ENCODE data around the gene SAP30.

Gene SAP30, protein sequence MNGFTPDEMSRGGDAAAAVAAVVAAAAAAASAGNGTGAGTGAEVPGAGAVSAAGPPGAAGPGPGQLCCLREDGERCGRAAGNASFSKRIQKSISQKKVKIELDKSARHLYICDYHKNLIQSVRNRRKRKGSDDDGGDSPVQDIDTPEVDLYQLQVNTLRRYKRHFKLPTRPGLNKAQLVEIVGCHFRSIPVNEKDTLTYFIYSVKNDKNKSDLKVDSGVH

GRCh38 chr4:173370477-173371291, at the start of gene SAP30:
TSS of gene SAP30 (plus strand) at chr4:173370954. CDS start at chr4:173371183, 229 bp downstream.
- DNase-seq, result peak; percentile 97

DNA sequence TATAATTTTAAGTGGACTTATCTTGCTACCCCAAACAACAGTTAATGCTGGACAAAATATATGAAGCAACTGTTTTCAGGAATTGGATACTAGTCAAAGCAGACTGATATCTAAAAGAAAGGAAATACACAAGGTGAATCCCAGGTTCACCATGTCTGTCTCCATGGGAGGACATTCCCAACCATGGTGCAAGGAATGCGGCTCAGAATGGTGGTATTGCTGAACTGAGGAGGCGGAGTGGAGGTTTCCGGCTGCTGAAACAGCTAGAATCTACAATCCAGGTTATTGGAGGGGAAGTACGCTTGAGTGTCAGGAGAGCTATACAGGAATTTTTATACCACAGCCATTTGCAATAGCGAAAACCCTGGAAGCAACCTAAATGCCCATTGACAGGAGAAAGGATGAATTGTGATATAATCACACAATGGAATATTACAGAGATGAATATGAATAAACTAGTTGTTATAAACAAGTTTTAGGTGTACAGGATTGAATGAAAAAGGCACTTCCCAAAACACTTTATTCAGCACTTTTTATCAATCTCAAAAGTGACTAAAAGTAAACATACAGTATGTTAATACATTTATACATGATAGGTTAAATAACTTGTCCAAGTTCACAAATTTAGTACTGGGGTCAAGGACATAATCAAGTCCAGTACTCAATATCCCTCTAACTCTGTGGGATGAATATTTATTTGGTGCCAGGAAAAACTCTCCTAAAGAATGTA, 45.6 kb upstream of the SAP30 start:
- DNase-seq, result no peak

DNA sequence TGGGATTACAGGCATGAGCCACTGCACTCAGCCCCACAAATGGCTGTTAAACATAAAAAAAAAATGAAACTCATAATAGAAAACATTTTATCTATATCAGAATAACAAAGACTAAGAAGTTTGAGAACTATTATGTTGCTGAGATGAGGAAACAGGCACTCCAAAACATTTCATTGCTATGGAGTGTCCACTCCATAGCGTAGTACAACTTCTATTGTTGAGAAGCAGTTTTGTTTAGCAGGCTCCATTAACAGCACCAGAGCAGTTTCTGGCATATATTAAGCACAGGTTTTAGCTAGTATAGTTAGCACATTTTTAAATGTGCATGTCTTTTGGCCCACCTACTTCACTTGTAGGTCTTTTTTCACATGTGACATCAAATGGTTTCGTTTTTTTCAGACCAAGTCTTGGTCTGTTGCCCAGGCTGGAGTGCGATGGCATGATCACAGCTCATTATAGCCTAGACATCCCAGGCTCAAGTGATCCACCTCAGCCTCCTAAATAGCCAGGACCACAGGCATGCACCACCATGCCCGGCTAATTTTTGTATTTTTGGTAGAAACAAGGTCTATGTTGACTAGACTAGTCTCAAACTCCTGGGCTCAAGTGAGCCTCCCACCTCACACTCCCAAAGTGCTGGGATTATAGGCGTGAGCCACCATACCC, 42.4 kb upstream of the SAP30 start:
- no peak for DNase-seq

DNA sequence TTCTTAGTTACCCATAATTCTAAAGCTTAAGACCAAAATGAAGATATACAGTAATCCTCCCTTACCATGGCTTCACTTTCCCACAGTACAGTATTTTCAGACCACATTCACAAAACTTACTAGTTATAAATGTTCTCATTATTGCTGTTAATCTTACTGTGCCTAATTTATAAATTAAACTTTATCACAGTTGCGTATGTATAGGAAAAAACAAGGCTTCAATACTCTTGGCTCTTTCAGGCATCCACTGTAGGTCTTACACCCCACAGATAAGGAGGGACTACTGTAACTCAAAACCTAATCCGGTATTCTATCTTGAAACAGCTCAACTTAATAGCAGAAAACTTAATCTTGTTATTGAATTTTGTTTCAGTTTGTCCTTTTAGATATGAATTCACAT, 40.2 kb upstream of the SAP30 start:
- no peak for DNase-seq

GRCh38 chr4:173332021-173332487, 38.7 kb upstream of the SAP30 start:
- DNase-seq, result no peak

- DNase-seq, result no peak
Measured at GRCh38 chr4:173332963-173333657, 37.6 kb upstream of the SAP30 start.

DNA sequence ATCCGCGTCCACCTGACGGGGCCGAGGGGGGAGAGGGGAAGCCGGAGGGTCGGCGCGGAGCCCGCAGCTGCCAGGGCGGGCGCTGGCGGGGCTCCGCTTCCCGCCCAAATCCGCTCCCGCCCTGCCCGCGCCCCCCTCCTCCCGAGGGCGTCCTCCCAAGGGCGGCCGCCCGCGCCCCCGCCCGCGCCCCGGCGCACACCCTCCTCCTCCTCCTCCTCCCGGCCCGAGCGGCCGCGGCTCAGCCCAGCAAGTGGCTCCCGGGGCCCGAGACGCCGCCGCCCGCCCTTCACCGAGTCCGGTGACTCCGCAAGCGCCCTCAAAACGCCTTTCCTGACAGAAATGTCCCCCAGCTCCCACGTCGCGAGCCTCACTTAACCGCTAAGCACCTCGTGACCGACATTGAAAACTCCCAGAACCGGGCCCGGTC, 37.1 kb upstream of the SAP30 start:
- peak; percentile 36 for DNase-seq

GRCh38 chr4:173334085-173334890, 36.5 kb upstream of the SAP30 start, which contains the start of gene HMGB2:
TSS of gene HMGB2 (minus strand) at chr4:173334358. CDS start at chr4:173333649, 709 bp downstream.
- peak; percentile 100 for DNase-seq

DNA sequence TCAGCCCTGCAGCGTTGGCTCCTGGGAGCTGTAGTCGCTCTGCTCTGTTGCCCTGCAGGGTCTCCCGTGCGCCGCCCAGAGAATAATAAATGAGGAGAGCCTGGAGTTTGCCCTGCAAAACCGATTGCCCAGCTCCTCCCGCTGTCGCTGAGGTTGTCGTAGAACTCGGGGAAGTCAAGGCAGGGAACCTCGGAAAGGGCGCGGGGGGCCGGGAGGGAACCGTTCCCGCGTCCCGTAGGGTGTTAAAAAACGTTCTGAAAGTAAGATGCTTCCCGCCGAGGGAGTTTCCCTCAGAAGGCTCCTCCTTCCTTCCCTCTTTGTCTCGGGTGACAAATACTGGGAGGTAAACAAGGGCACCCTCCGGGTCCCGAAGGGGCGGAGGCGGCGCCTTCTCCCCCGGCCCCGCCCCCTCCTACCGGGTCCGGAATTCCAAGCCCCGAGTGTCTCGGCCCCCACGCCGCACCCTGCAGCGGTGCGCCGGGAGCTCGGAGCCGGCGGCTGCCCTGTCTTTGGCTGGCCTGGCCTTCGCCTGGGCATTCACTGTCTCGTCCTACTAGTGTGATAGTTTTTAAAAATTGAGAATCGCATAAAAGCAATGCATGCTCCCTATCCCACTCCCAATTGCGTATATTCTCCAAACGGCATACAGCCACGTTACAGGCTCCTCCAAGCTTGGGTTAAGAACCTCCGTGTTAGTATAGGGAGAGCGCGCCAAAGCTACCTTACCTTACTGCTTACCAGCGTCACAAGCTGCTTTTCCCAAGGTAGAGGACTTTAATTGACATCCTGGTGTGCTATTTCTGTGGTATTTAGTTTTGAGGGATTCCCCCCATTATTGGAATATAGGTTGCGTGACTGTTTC, 35.6 kb upstream of the SAP30 start:
- DNase-seq, result peak; percentile 35

DNA sequence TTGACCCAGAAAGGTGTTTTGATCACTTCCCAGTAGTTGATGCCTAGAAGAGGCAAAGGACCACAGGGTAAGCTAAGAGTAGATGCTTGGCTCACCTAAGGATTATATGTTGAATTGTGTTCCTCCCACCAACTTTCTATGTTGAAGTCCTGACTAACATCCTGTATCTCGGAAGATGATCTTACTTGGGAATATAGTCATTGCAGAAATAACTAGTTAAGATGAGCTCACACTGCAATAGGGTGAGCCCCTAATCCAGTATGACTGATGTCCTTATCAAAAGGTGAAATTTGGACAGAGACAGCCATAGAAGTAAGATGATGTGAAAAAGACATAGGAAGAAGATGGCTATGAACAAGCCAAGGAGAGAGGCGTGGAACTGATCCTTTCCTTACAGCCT, 33.3 kb upstream of the SAP30 start:
- DNase-seq, result no peak

DNA sequence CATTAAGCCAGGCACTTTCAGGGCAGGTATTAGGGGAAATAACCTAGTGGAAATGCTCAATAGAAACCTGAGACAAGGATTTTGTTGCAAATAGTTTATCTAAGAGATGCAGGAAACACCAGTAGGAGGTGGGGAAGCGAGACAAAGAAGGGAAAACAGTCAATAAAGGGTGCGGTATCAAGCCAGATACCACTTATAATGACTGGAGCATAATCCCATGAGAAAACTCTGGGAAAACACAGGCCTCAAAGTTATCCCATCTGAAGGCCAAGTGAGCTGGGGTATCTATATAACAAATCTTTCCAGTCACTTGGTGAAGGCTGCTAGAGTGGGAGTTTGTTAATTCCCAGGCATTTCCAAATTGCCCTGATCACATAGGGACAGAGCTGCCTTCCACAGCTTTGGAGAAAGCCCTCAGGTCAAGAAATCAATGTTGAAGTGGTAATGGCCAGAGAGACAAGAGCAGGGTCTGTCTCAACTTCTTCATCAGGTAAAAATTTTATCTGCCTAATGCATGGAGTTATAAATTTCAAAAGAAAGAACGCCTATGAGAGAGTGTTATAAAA, 26.8 kb upstream of the SAP30 start:
- no peak for DNase-seq

DNA sequence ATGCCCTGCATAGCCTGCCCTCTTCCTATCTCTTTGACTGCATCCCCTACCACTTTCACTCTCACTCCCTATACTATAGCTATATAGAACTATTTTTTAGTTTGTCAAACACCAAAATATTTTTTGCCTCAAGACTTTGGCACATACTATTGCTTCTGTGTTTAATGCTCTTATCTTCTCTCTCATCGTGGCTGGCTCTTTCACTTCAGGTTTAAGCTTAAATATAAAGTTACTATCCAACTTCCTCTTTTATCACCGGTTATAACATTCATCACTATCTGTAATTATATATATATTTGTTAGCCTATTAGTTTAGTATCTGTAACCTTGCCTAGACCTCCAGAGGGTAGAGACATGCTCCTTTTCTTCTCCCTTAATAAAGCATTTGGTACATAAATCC, 25.1 kb upstream of the SAP30 start:
- no peak for DNase-seq

DNA sequence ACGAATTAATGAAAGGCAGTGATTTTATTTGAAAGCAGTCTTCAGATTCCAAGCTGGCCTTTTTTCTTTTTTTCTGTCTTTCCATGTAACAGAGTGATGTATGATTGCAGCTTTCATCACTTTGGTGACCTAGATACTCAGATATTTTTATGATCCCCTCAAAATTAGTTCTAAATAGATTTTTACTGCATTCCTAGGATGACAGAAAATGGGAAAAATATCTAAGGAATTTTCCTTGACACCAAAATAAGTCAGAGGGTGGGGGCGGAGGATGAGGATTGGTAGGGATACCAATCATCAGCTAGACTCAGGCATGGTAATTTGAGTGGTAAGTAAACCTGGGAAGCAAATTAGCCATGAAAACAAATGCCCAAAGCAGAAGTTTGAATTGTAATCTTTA, 24.7 kb upstream of the SAP30 start:
- no peak for DNase-seq

GRCh38 chr4:173347467-173347866, 23.3 kb upstream of the SAP30 start:
- DNase-seq, result no peak

- no peak for DNase-seq
Measured at GRCh38 chr4:173357939-173358338, 12.8 kb upstream of the SAP30 start.

DNA sequence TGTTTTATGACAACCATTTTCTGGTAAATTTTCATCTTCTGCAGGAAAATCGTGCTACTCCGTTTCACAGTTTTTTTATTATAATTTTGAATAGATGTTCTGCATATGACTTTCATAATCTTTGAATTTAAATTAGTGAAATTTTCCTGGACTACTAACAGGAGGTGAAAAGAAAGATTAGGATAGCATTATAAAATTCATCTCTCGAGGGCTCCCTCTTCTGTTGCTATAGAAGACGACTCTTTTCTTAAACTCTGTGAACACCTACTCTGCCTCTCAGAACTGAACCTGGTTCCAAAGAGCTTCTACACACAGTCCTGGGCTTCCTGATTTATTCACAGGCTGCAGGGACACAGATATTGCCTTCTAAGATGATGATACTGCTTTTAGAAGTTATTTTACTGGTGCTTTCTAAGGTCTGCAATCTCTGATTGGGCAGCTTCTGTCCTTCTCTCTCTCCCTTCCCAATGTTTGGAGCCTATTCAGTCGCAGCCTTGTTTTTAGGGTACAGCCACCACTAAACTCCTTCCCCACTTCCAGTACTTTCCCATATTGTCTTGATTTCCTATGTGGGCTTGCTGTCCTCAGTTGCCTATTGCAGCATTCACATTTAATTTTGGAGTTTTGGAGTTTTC, 10.1 kb upstream of the SAP30 start:
- no peak for DNase-seq

DNA sequence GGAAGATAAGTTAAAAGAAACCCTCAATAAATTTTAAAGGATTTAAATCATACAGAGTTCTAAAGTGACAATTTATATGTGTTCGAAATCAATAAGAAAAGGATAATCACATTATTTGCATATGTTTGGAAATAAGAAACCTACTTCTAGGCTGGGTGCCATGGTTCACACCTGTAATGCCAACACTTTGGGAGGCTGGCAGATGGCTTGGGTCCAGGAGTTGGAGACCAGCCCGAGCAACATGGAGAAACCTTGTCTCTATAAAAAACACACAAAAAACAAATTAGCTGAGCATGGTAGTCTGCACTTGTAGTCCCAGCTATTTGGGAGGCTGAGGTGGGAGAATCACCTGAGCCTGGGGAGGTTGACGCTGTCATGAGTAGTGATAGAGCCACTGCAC, 8.1 kb upstream of the SAP30 start:
- DNase-seq, result no peak

- no peak for DNase-seq
Measured at GRCh38 chr4:173365359-173365996, 5.3 kb upstream of the SAP30 start.

GRCh38 chr4:173367285-173367684, 3.5 kb upstream of the SAP30 start:
- no peak for DNase-seq
